NB4 (cell line): Measurements from ENCODE around the gene HRG.

Experiments
- CTCF ChIP-seq: IDR thresholded peaks from one replicate; pipeline ENCODE4 v1.5.1; 2012; ENCODE audit warnings: low read depth, low read length
- MYC ChIP-seq: IDR thresholded peaks from 2 replicates; pipeline ENCODE4 v1.6.1; 2011; ENCODE audit warnings: low read depth, low read length
- POLR2A ChIP-seq: IDR thresholded peaks from 2 replicates; pipeline ENCODE4 v1.6.1; 2011; ENCODE audit warnings: mild to moderate bottlenecking; ENCODE audit not compliant: insufficient read length; ENCODE audit errors: extremely low read depth
- TF ChIP-seq, protein P1 (sequence below): IDR thresholded peaks from 2 replicates; pipeline ENCODE4 v1.6.1; 2011; ENCODE audit warnings: low read depth, low read length

GRCh38 chr3:186642014-186642413, 23.8 kb upstream of the HRG start:
- no peak for TF ChIP-seq CTCF
- TF ChIP-seq POLR2A = no peak
- TF ChIP-seq, protein P1, sequence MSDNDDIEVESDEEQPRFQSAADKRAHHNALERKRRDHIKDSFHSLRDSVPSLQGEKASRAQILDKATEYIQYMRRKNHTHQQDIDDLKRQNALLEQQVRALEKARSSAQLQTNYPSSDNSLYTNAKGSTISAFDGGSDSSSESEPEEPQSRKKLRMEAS = no peak
- no peak for TF ChIP-seq MYC
